ENCODE measurements around the gene TMEM168.

DNA sequence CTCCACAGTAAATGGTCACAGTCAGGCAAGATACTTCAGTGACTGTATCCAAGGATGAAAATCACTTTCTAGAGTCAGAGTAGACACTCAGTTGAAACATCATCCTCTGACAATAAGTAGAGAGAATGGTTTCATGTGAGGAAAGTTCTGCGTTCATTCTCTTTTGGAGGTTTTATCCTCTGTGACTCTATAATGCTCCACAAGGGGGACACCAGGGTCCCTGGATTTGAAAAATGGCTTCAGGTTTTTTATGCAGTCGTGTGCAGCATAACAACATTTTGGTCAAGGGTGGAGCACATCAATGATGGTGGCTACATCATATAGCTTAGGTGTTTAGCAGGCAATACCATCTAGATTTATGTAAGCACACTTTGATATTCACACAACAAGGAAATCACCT lies 40.4 kb downstream of the TMEM168 start:
- TF ChIP-seq CTCF (IDR thresholded peaks at IDR 0.05) (no peak), POLR2A (IDR thresholded peaks at IDR 0.05) (no peak)

Measured in right lobe of liver (tissue), 4 donors.